Measurements from ENCODE around the gene UBASH3B. TPM values are rescaled to one million over a fixed set of nuclear protein-coding genes. Genes with fewer than 3 reads are reported as not detected.

Gene UBASH3B
- total RNA-seq, 2 experiments from 2014 or later, result 67.3 to 108 TPM

DNA sequence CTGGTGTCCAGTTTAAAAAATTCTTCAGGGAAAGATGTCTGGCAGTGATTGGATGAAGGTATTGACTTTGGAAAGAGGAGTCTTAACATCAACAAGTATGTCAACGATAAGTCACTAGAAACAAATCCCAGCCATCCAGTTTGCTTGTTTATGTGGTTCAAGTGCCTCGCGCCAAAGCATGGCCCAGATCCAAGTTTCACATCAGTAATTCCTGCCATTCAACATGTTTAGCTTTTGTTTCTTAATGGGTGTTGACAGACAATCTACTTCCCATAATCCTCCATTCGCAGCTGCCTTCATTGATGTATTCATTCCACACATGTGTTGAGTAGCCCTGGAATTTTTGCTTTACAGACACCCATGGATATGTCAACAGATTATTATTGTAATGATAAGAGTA lies 77.8 kb downstream of the UBASH3B start:
- Mint-ChIP-seq H3K27me3 (no peaks in the 10 kb centered on the region), H3K4me1 (peaks cover 37% of the 10 kb centered on the region), H3K27ac (no peak overlapping the region), H3K4me3 (no peak overlapping the region), H3K9me3 (ENCODE audit: low read depth) (no peaks in the 10 kb centered on the region), H3K36me3 (peaks cover 26% of the 10 kb centered on the region)
- DNase-seq, result no peak
- CTCF ChIA-PET, result interaction anchor here (0.7 to 1.8 kb wide), 6 partner anchors 9 to 78 kb away, joined by 3 to 7 read pairs (median 4); partner anchors contain the start of gene UBASH3B
- ATAC-seq, result no peak

DNA sequence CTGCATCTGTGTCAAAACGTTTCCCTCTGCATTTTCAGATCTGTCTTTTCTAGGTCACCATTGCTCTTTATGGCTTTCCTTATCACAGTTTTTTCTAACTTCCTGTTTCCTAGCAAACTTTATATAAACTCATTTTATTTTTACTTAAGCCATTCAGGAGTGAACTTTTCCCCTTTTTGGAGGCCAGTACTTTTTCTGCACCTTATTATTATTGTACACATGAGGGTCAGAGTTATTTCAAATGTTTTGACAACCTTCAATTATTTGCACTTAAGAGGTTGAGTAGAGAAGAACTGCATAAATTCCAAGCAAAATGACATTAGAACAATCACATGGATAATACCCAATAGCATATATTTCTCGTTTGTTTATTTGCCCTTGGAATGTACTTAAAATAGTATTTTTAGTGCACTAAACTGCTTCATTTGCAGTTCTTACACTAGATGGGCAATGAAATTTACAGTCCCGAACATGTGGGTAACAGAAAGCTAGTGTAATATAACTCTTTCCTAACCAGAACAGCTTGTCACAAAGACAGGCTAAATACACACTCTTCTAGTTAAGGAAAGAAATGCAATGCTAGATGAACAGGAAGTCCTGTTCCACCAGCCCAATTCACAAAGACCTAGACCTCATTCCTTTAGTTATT lies 79.5 kb downstream of the UBASH3B start:
- CTCF ChIA-PET, result interaction anchor here (0.8 to 2.5 kb wide), 6 partner anchors 10 to 79 kb away, joined by 3 to 8 read pairs (median 4); partner anchors contain the start of gene UBASH3B
- no peak for ATAC-seq
- Mint-ChIP-seq H3K9me3 (ENCODE audit: low read depth) (no peaks in the 10 kb centered on the region), H3K27ac (peak overlapping the region; percentile 34), H3K27me3 (no peaks in the 10 kb centered on the region), H3K36me3 (peaks cover 28% of the 10 kb centered on the region), H3K4me1 (peaks cover 26% of the 10 kb centered on the region), H3K4me3 (no peak overlapping the region)
- DNase-seq, result no peak

DNA sequence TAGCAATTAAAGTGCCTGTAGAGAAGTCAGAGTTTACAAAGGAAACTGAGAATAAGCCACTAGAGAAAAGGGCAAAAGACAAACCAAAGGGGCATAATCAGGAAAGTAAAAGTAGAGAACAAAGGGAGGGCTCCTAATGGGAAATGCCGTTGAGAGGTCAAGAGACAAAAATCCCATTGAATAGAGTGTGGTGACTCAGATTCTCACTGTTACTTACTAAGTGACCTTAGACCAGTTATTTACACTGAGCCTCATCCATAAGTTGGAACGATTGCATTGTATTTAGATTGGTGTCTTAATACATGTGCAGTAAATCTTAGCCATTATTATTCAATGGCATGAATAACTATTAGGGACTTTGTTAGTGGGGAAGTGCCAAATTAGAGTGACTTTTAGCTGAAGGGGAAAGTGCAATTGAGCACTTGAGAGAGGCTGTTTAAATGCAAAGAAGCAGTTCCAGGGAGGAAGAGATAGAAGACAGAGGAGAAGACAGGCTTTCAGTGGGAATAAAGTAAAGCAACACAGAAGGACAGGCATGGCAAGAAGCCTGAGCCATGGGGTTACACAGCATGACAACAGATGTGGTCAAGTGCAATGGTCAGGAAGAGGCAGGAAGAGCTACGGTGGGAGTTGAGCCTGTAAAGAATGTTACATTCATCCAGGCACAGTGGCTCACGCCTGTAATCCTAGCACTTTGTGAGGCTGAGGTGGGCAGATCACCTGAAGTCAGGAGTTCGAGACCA lies 82.6 kb downstream of the UBASH3B start:
- no peak overlapping the region for H3K4me3 Mint-ChIP-seq
- peaks cover 7% of the 10 kb centered on the region for H3K4me1 Mint-ChIP-seq
- H3K36me3 Mint-ChIP-seq, result peaks cover 11% of the 10 kb centered on the region
- no peaks in the 10 kb centered on the region for H3K27me3 Mint-ChIP-seq
- no peaks in the 10 kb centered on the region for H3K9me3 Mint-ChIP-seq (ENCODE audit: low read depth)
- ATAC-seq (no peak), DNase-seq (no peak)
- no peak overlapping the region for H3K27ac Mint-ChIP-seq
- CTCF ChIA-PET, result interaction anchor here (1.0 to 2.8 kb wide), 3 partner anchors 10 to 43 kb away, joined by 3 to 15 read pairs (median 5); no protein-coding TSS in a partner anchor

DNA sequence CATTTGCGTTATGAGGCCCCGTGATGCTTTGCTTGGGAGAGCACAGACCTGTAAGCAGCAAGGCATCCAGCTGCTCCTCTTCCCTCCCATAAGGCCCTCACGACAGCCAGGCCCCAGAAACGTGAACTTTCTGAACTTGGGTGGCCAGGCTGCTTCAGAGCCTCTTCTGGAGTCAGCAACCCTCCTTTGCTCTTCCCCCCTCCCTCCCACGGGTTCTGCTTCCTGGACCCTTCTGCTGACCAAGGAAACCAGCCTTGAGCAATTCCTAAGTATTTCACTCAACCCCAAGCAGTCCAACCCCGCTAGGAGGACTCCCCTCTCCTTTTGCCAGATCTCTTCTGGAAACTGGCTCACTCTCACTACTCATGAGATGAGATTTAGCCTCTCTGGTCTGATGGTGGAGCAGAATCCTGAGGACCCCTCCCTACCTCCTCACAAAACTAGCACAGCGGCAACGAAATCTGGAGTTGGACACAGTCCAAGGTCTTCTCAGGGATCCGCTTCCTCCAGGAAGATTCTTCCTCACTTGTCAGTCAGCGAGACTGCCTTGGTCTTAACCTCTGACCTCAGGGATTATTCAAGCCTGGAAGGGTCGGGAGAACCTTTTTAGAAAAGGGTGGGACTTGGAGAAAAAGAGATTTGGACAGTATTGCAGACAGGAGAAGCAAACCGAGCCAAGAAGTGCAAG lies 86.2 kb downstream of the UBASH3B start:
- CTCF ChIA-PET, result interaction anchor here (1.3 to 6.8 kb wide), 3 partner anchors 9 to 20 kb away, joined by 5 to 64 read pairs (median 11); no protein-coding TSS in a partner anchor
- no peak for DNase-seq
- Mint-ChIP-seq H3K4me1 (peaks cover 3% of the 10 kb centered on the region), H3K4me3 (no peak overlapping the region), H3K27me3 (no peaks in the 10 kb centered on the region), H3K27ac (peak overlapping the region; percentile 55), H3K9me3 (ENCODE audit: low read depth) (no peaks in the 10 kb centered on the region), H3K36me3 (peaks cover 8% of the 10 kb centered on the region)
- ATAC-seq, result no peak

DNA sequence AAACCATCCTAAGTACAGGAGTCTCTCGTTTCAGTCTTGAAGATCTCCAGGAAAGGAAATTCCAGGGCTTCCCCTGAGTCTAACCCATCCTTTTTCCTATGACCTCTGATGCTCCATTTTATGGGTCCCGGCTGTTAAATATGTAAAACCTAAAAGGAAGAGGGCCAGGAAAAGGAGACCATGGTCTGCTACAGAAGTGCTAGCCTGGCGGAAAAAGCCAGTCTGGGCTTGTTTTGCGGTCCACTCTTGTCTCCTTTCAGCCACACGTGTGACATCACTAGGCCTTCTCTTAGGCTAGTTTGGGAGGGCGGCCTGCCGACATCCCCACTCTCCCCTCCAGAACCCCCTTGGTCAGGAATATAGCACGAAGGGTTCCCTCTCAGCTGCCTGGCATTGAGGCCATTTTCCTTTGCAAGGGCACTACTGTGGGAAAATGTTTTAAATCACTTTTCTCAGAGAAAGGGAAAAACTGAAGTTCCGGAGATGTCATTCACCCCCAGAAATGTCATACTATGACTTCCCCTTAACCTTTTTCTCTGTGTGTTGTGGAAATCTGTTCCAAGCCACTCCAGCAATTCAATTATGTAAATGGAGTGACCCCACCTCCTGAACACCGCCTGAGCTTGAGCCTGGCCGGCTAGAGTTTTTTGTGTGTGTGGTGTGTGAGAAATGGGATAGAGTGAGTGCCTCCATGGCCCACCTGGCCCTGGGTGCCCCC lies 86.9 kb downstream of the UBASH3B start:
- peaks cover 11% of the 10 kb centered on the region for H3K36me3 Mint-ChIP-seq
- no peaks in the 10 kb centered on the region for H3K27me3 Mint-ChIP-seq
- H3K27ac Mint-ChIP-seq, result peak overlapping the region; percentile 55
- ATAC-seq (no peak), DNase-seq (no peak)
- CTCF ChIA-PET, result interaction anchor here (1.0 to 6.8 kb wide), 5 partner anchors 10 to 116 kb away, joined by 3 to 64 read pairs (median 5); no protein-coding TSS in a partner anchor
- no peak overlapping the region for H3K4me3 Mint-ChIP-seq
- peaks cover 3% of the 10 kb centered on the region for H3K4me1 Mint-ChIP-seq
- H3K9me3 Mint-ChIP-seq (ENCODE audit: low read depth), result no peaks in the 10 kb centered on the region

DNA sequence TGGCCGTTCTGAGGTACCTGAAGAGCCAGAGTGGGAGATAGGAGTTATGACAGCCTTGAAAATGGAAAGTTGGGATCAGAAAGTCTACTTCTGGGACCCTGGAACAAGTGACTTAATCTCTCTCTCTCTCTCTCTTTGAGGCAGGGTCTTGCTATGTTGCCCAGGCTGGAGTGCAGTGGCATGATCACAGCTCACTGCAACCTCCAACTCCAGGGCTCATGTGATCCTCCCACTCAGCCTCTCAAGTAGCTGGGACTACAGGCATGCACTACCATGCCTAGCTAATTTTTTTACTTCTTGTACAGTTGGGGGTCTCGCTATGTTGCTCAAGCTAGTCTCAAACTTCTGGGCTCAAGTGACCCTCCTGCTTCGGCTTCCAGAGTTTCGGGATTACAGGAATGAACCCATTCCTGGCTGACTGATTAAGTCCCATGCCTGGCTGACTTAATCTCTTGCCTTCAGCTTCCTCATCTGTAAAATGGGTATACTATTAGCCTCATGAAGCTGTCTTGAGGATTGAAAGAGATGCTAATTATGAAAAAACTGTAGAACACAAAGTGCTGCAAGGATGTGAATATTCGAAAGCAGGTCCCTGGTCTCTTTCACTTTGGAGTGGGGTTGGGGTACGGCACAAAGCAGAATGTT lies 87.7 kb downstream of the UBASH3B start:
- DNase-seq (no peak), ATAC-seq (no peak)
- no peaks in the 10 kb centered on the region for H3K27me3 Mint-ChIP-seq
- no peaks in the 10 kb centered on the region for H3K9me3 Mint-ChIP-seq (ENCODE audit: low read depth)
- peaks cover 11% of the 10 kb centered on the region for H3K36me3 Mint-ChIP-seq
- peaks cover 3% of the 10 kb centered on the region for H3K4me1 Mint-ChIP-seq
- no peak overlapping the region for H3K4me3 Mint-ChIP-seq
- CTCF ChIA-PET, result interaction anchor here (1.0 to 6.8 kb wide), 7 partner anchors 10 to 117 kb away, joined by 3 to 64 read pairs (median 5); no protein-coding TSS in a partner anchor
- no peak overlapping the region for H3K27ac Mint-ChIP-seq

DNA sequence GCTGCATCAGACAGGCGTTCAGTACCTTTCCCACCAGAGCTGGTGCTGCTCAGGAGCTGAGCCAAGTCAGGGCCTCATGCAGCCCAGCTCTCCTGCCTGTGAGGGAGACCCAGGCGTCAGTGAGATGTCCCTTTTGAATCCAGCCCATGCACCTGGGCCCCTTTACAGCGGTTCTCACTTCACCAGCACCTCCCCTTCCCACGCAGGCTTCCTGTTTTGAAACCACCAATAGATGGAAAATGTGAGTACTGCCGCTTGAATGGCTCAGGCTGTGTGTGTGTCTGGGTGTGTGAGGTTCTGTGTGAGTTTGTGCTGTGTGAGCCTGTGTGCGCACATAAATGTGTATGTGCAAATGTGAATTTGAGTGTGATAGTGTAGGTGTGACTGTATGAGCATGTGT lies 88.4 kb downstream of the UBASH3B start:
- ATAC-seq, result peak; percentile 71
- CTCF ChIA-PET, result interaction anchor here (0.8 to 6.8 kb wide), 6 partner anchors 12 to 111 kb away, joined by 3 to 64 read pairs (median 12); no protein-coding TSS in a partner anchor
- H3K9me3 Mint-ChIP-seq (ENCODE audit: low read depth), result no peaks in the 10 kb centered on the region
- H3K4me3 Mint-ChIP-seq, result no peak overlapping the region
- H3K4me1 Mint-ChIP-seq, result peaks cover 3% of the 10 kb centered on the region
- peaks cover 9% of the 10 kb centered on the region for H3K36me3 Mint-ChIP-seq
- DNase-seq, result peak; percentile 91
- no peak overlapping the region for H3K27ac Mint-ChIP-seq
- no peaks in the 10 kb centered on the region for H3K27me3 Mint-ChIP-seq

DNA sequence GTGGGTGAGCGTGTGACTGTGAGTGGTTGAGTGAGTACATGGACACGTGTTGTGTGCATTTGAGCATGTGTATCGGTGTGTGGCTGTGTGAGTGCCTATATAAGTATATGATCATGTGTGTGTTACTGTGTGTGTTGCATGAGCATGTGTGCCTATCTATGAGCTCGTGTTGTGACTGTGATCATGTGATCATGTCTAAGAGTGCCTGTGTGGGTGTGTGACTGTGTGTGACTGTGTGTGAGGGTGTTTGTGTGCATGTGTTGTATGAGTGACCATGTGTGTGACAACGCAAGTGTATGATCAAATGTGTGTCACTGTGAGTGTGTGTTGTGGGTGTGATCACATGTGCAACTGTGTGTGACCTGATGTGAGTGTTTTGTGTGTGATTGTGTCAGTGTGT lies 88.8 kb downstream of the UBASH3B start:
- no peak overlapping the region for H3K4me3 Mint-ChIP-seq
- no peak for DNase-seq
- CTCF ChIA-PET, result interaction anchor here (0.8 to 16.6 kb wide), 12 partner anchors 10 to 116 kb away, joined by 3 to 288 read pairs (median 10); partner anchors contain the start of gene UBASH3B
- no peaks in the 10 kb centered on the region for H3K9me3 Mint-ChIP-seq (ENCODE audit: low read depth)
- no peaks in the 10 kb centered on the region for H3K27me3 Mint-ChIP-seq
- no peak for ATAC-seq
- peaks cover 3% of the 10 kb centered on the region for H3K4me1 Mint-ChIP-seq
- H3K36me3 Mint-ChIP-seq, result peaks cover 9% of the 10 kb centered on the region
- H3K27ac Mint-ChIP-seq, result no peak overlapping the region

DNA sequence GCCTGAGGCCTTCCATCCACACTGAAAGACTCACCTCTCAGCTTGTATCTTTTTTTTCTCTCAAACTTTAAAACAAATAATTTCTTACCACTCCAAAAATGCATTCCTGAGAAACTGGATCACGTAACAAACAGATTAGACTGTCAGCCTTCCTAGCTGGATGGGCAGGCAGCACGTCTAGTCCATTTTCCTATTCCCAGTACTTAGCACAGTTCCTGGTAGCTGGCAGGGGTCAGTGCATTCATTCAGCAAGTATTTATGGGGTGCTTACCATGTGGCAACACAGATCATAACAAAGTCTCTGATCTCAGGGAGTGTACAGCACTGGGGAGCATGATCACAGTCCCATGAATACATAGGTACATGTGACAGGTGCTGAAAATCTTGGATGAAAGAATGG lies 89.6 kb downstream of the UBASH3B start:
- DNase-seq (no peak), ATAC-seq (no peak)
- peaks cover 9% of the 10 kb centered on the region for H3K36me3 Mint-ChIP-seq
- H3K27me3 Mint-ChIP-seq, result no peaks in the 10 kb centered on the region
- CTCF ChIA-PET, result interaction anchor here (0.8 to 16.6 kb wide), 12 partner anchors 9 to 117 kb away, joined by 4 to 288 read pairs (median 10); partner anchors contain the start of gene UBASH3B
- H3K4me1 Mint-ChIP-seq, result peaks cover 3% of the 10 kb centered on the region
- H3K9me3 Mint-ChIP-seq (ENCODE audit: low read depth), result no peaks in the 10 kb centered on the region
- no peak overlapping the region for H3K4me3 Mint-ChIP-seq
- H3K27ac Mint-ChIP-seq, result no peak overlapping the region

DNA sequence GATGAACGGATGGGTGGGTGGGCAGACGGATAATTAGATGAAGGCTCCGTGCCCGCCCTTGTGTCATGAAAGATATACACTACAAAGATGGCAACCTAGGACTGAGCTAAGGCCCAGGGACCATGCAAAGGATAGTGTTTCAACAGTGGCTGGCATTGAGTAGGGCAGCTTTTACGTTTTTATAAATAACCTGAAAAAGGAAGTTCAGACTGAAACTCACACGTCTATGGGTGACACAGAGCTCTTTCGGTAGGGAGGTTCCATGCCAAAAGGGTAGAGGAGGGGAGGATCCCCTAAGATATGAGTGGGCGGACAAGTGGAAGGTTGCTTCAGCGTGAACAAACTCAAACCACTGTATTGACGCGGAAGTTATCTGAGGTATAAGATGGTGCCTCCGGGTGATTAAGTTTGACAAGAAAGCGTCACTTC lies 90.5 kb downstream of the UBASH3B start:
- H3K27me3 Mint-ChIP-seq, result no peaks in the 10 kb centered on the region
- H3K36me3 Mint-ChIP-seq, result peaks cover 13% of the 10 kb centered on the region
- CTCF ChIA-PET, result interaction anchor here (0.6 to 16.6 kb wide), 17 partner anchors 10 to 316 kb away, joined by 3 to 288 read pairs (median 6); partner anchors contain the start of genes HSPA8 and UBASH3B
- H3K27ac Mint-ChIP-seq, result no peak overlapping the region
- H3K4me1 Mint-ChIP-seq, result peaks cover 3% of the 10 kb centered on the region
- H3K4me3 Mint-ChIP-seq, result peak overlapping the region; percentile 47
- no peaks in the 10 kb centered on the region for H3K9me3 Mint-ChIP-seq (ENCODE audit: low read depth)
- ATAC-seq (peak; percentile 66), DNase-seq (peak; percentile 85)

DNA sequence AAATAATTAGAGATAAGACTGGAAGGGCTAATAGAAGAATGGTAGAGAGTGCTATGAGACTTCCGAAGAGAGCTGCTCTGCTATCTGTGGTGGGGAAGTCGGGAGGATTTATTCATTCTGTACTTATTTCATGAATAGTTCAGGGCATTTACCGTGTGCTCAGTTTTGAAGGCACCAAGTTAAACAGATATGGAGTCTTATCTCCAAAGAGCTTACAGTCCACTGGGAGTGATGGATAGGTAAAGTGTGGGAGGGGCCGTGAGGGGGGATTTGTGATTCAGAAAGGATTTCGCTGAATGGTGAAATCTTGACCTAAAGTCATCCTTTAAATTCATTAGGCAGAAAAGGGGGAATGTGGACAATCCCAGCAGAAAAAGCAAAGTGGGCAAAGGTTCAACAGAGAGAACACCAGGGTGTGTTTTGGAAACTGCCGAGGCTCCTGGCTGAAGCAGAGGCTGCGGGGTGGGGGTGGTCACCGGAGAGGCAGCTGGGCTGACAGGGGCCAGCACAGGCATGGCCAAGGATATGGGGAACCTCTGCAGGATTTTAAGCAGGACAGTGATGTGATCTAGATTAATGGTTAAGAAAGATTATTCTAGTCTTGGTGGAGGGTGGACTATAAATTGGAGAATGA lies 91.2 kb downstream of the UBASH3B start:
- Mint-ChIP-seq H3K9me3 (ENCODE audit: low read depth) (no peaks in the 10 kb centered on the region), H3K4me3 (peak overlapping the region; percentile 47), H3K27me3 (no peaks in the 10 kb centered on the region), H3K36me3 (peaks cover 15% of the 10 kb centered on the region), H3K27ac (no peak overlapping the region), H3K4me1 (peaks cover 2% of the 10 kb centered on the region)
- CTCF ChIA-PET, result interaction anchor here (0.6 to 16.6 kb wide), 17 partner anchors 9 to 118 kb away, joined by 3 to 288 read pairs (median 6); partner anchors contain the start of gene UBASH3B
- DNase-seq (no peak), ATAC-seq (no peak)

Measured in activated CD8-positive, alpha-beta memory T cell treated with anti-CD3 and anti-CD28 coated beads, Interleukin-2, amount 10 ng/mL, durations not matched to agents 7 days and 5 days (primary cell).